GM04504 (cell line): ENCODE measurements around the gene LCP1.

ENCODE experiments used
- DNase-seq: peaks from one replicate; pipeline ENCODE4 v3.0.0-alpha.2; 2012; ENCODE audit warnings: low read depth

Gene LCP1

DNA sequence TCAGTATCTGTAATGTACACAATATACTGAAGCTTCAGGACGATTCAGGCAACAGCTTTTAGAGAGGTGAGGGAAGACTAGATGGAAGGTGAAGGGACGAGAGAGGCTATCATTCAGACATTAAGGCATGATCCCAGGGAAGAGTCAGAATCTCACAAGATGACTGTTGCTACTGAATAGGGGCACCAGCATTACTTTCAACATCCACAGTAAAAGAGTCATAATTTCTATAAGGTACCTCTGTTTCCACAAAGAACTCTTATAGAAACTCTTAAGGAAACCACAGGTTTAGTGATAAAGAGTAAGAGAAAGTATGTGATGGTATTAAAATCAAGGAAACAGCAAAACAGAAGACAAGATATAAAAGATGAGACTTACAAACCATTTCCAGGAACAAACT is 23.0 kb downstream of the LCP1 start:
- DNase-seq: no peak

DNA sequence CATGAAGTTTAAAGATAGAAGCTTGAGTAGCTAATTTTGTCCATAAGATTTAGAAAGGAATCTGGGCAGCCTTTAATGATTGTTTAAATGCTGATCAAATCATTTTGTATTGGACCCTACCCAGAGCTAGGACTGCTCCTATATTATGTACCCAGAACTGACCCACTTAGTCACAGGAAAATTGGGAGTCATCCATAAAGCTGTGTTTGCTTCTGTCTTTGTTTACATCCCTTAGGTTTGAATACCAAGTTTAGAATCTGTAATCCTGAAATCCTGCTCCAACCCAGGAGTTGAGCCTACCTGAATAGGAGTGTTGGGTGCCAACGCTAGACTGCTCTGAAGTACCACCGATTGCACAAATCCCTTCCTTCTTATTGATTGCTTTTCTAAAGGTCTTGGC is 23.8 kb downstream of the LCP1 start:
- no peak for DNase-seq

DNA sequence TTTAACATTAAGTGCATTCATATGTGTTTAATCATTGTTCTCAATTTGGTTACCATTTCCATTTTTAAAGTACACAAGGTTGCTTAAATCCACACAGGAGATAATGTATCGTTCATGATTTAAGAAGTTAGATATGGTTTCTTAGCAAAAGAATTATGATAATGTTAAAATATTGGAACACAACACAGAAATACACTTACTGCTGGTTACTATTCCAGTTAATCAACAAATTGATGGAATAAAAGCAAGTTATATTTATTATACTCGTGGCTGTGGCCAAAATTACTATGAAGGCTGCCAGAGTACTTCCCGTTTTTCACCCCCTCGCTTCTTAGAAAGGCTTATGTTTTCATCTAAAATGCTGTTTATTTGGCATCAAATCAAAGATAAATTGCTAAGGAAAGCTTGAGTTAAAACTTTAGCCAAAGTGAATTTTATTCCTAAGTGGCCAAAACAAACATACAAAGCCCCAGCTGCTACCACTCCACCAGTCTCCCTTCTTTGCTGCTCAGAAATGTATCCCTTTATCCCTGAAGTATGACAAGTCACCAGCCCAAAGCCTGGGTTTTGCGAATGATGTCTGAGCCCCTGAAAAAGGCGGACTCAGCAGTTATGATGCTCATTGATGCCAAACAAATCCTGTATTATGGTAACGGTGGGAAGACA is 27.7 kb downstream of the LCP1 start:
- no peak for DNase-seq

DNA sequence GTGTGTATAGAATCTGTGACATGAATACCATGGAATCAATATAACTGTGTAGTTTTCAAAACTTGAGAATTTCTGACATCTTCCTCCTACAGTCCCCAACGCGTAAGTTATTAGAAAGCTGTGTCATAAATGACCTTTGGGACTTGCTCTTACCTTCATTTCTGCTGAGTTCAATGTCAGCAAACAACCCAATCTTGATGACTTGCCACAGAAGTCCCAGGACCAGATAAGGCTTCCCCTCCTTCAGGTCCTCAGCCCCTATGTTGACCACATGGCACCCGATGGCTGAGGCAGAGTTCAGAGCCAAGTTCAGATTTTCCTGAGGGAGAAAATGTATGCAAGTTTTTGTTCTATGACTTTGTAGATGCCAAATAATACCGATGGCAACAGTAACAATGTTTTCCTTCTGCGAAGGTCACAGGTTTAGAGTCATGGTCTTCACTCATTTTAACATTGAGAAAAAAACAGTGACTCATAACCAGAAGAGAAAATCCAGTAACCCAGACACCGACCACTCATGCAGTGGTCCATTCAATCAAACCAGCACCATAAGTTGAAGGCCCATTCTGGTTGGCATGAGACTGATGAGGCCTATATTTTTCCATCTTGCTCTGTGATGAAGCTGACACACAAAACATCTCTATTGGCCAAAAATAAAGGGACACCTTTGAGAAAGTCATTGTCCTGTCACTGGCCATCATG is 29.2 kb downstream of the LCP1 start:
- DNase-seq: no peak

DNA sequence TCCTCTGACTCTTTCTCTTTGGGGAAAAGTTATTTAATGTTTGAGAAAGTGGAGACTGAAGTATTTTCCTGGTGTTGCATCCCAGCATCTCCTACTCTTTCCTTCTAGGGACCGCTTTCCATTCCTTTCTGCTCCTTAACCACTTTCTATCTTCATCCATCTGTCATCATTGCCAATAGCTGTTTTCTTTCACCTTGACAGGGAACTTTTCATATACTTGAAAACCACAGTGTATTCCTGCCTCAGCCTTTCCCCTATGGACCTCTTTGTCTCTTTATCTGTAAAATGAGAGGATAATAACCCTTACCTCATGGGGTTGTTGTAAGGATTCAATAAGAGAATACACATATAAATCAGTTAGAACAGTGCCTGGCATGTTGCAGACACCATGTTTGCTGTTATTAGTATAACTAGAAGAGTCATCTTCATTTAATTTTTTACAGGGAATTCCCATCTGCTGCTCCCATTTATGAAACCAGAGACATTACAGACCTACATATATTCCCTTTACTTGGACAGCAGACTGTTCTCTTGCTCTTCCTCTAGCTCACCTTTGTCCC is 31.8 kb downstream of the LCP1 start:
- DNase-seq: no peak

DNA sequence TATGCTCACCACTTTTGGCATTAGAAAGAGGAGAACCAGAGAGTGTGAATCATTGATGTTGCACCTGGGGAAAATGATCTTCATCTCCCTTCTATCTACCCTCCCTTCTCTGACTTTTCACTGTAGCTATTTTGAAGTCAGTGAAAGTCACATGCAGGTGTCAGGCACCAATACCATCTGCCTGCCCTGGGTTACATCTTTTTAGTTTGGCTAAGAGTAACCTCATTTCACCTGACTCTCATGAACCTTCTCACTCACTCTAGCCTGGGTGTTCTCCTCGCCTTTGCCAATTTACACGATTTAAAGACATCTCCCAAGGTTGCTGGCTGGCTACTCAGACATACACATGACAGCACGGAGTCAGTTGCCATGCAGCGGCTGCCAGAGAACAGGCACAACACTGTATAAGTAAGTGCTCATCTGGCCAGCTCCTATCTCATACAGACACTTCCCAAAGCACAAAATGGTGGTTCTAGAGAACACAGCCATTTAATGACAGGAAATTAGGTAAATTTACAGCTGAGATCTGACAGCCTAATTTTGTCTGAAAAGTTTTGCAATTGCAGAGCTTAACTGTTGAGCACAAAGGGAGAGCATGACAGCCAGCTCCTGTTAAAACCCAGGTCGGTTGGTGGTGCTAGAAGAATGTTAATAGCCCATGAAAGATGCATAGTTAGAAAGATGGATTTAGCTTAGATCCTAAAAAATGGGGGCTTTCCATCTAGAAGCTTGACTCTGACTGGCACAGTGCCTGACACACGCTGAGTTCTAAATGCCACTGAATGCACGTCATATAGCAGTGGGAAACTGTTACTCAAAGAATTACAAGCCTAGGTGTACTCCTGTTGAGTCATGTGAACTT is 32.5 kb downstream of the LCP1 start:
- DNase-seq: no peak

DNA sequence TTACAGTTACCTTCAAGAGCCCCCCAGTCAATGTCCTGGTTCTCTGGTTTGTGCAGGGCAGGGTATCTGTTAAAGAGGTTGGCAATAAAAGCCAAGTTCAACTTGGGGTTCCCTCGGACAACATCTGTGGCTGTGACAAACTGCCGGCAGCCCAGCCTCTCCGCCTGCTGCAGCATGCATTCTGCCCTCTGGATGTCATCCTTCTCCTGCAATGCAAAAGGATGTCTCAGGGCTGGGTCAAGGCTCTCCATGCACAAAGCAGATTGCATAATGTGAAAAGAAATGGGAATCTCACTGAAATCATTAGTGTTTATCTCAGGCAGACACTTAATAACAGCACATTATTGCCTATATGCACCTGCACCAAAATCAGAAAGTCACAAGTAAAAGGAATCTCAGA is 35.1 kb downstream of the LCP1 start:
- no peak for DNase-seq

DNA sequence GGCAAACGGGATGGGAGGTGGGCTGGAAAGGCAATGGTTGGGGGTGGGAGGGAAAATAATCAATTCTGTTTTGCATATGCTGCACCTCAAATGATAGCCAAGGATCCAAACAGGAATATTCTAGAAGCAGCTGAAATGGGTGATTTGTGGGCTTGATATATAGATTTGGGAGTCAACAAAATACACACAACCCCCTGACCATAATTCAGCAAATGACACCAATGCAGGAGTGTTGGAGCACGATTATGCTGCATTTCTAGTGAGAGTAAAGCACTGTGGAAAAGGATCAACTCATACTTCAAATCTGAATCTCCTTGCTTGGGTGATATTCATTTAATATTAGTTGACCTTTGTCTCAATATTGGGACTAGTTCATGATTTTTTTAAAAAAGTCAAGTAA is 36.0 kb downstream of the LCP1 start:
- no peak for DNase-seq

DNA sequence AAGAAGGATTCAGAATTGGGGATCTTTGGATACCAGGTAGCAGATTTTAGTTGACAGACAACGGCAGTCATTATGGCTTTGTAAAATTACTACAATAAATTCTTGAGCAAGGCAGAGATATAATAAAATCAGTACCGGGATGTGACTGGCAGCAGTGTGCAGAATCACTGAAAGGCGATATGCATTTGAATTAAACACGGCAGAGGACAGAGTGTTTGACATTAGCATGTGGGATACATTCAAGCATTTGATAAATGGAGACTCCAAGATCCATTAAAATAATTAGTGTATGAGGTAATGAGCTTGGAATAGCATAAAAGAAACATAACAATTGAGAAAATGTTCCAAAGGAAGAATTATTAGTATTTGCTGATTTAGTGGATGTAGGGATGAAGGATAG is 36.8 kb downstream of the LCP1 start:
- no peak for DNase-seq

DNA sequence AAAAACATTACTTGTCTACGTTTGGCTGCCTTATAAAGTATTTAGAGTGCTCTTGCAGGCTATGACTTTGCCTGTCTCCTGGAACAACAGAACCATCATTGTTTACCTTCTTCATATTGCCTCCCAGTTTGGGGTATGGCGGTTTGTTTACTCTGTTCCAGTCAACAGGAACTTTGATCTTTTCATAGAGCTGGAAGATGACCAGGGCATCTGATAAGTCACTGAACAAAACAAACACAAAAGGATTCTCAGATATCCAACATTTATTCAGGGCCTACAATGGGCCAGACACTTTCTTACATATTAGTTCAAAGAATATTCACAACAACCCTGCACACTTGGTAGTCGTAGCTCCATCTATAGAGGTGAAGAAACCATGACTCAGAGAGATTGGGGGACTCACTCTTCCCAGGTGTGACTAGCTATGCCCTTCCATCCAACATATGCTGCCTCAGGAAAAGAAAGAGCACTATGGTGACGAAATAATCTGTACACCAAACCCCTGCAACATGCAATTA is 38.7 kb downstream of the LCP1 start:
- no peak for DNase-seq

DNA sequence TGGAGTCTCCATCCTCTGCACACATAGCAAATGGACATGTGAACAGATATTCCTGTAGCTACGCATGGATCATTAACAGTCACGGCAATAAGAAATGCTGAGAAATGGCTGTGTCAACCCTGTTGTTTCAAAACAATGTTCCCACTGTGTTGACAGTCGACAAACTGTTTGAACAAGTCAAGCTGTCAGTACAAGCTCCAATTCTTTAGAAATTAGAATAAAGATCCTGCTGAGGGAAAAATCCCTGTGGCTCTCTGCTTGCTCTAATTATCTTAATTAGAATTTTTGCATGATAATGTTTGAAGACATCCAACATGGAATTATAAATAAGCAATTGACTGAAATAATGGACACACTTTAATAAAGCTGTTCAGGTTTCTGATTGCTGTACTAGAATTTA is 39.2 kb downstream of the LCP1 start:
- no peak for DNase-seq

DNA sequence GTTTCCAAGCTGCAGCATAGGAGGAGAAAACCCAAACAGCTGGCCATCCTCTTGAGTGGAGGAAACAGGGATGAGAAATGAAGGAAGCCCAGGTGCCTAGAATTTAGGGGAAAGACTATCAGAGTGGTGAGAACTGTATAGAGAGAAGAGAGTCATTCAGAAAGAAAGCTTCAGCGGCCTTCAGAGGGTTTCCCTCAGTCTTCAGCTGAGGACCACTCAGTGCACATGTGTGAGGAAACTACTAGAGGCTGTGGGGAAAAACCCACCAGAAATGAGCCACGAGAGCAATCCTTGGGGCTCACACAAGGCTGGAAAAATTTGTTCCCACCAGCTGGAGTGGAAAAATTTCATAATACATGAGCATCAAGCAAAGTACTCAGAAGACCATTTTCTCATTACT is 41.9 kb downstream of the LCP1 start:
- no peak for DNase-seq

DNA sequence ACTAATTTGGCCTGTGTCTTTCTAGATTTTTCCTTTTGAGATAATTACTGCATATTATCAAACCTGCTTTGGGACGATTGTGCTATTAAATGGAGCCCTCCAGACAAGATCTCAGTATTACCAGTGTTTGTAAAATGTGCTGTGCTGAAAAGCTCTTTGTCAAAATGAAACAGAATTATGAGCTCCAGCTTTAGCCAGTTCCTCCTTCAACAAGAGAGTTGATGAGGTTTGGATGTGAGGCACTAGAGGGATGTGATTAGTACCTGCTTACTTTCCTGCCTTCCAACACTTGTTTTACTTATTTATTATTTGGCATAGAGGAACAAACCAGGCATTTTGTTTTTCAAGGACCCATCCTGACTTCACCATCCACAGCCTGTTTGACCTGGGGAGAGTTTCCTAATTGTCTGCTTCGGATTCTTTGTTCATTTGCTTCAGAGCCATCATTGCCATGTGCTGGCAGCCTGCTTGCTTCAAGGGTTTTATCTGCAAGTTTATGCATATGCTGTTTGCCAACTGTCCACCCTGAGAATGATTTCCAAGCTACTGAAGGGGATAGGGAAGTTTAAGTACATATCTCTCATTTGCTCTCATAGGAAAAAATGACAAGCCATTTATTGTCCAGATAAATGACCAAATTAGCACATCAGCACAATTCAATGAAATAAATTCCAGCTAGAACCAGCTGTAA is 44.2 kb downstream of the LCP1 start:
- no peak for DNase-seq

DNA sequence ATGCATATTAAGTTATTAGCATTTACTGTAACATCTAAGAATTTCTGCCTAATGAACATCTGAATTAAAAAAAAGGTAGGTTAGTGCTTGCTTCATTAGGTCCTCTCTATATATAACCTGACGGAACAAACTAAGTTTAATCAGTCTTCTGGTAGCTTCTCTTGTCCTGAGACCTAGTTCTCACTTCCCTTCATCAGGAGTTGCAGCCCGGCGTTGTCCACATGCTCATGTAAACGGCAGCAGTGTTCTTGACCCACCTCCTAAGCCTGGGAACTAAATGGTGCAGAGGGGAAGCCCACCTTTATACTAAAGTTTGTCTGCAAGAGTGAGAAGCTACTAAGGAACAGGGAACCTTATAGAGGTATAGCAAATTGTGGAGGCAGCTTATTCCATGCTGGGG is 45.3 kb downstream of the LCP1 start:
- no peak for DNase-seq

DNA sequence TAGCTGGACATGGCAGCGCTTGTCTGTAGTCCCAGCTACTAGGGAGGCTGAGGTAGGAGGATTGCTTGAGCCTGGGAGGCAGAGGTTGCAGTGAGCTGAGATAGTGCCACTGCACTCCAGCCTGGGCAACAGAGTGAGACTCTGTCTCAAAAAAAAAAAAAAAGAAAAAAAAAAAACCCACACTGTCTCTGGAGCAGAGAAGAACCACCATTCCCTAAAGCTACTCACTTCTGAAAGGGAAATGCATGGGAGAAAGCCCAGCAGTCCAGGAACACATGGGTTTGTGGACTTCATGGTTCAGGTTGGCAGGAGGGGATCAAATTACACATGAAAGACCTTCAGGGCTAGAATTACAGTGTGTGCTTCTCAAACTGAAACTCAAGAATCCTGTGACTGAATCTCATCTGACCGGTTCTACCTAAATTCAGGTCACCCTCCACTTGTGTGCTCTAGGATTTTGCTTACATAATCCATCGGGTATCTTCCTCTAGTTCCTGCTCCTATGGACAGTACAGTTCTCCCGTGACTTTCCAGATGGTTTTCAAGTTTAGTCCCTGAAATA is 46.9 kb downstream of the LCP1 start:
- no peak for DNase-seq

DNA sequence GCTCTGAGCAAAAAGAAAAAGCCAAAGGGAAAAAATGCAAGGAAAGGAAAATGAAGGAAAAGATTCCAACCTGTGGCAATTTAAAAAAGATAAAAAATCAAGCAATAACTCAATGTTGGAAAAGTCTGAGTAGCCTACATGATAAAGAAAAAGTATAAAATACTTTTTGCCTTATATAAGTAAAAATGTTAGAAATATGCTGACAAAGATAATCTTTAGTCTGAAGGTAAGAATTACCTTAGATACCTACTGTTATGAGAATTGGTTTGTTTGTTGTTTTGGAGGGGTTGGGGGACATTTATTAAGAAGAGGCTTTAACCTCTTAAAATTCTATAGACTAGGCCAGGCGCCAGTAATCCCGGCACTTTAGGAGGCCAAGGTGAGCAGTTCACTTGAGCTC is 47.5 kb downstream of the LCP1 start:
- no peak for DNase-seq

DNA sequence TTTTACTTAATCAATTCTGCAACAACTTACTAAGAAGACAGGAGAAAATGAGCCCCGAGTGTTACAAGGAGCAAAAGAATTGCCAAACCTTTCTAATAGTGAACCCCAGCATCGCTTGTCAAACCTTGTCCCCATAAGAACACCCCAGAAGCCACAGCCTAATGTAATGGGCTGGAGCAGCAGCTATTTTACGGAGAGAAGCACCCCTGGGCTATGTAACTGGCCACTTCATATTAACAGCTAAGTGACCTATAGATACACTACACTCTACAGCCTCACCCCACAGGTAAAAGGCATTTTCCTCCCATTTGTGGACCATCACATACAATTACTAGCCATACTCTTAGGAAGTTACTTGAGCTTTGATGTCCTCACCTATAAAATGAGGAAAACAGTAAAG is 49.9 kb downstream of the LCP1 start:
- no peak for DNase-seq

DNA sequence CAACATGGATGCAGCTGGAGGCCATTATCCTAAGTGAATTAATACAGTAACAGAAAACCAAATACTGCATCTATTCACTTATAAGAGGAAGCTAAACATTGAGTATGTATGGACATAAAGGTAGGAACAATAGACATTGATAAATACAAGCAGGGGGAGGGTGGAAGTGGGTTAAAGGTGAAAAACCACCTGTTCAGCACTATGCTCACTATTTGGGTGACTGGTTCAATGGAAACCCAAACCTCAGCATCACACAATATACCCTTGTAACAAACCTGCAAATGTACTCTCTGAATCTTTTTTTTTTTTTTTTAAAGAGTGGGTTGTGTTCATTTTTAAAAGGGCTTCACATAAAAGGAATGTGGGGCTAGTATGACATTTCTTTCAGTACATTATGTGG is 50.3 kb downstream of the LCP1 start:
- DNase-seq: no peak

DNA sequence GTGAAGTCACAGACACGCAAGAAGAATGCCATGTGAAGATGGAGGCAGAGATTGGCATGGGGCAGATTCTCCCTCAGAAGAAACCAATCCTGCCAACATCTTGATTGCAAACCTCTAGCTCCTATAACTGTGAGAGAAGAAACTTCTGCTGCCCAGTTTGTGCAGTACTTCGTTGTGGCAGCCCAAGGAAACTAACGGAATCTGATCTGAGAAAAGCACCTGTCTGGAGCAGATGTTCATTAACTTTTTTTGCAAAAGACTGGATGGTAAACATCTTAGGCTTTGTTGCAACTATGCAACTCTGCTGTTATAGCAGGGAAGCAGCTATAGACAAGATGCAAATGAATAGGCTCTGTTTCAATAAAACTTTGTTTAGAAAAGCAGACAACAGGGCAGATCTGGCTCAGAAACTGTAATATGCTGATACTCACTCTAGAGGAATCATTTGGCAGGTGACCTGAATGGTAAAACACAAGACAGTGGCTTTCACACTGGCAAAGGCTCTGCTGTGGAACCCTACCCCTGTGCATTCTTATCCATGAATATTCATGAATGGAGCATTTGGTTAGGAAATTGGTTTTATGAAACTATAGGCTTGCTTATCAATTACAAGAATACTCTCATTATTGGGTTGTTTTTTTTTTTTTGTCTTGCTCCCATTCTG is 51.9 kb downstream of the LCP1 start:
- no peak for DNase-seq

DNA sequence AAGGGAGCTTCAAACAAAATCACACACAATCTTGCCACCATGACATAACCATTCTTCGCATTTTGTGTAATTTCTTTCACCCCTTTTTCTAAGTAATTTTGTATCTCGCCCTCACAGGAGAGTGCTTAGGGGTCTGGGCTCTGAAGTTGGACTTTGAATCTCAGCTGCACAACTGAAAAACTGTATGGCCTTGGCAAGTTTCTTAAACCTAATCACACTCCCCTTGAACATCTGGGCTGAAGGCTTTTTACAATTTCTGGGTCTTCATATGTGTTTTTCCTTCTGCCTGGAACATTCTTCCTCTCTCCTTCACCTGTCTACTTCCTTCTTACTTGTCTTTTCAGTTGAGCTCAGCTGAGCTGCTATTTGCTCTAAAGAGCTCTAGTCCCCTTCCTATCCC is 52.9 kb downstream of the LCP1 start:
- no peak for DNase-seq

DNA sequence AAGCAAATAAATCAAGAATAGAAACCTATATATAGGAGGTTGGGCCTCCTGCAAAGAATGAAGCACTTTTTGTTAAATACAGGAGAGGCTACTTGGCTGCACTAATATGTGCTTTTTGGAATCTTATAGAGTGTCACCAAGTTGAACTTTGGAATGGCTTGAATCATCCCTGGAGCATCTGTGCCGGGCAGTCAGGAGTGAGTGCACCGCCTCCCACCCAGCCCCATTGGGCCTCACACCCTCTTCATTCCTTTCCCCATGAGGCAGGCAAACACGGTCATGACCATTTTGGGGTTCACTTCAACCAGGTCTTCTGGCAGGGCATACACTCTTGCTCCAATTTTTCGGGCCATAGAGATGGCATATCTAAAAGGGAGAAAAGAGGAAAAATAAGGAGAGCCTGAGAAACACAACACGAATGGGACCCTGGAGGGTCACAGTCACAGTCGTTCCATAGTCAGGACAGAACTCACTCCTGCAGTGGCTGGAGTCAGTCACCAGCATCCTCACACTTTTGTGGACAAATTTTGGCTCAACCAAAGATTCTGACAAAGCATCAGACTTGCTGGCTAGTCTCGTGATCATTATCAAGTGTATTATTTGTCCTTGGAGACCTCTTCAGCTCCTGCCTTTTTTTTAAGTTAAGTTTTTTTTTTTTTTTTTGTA is 54.5 kb downstream of the LCP1 start:
- no peak for DNase-seq
